ENCODE results near the gene PAQR6. TPM values are rescaled to one million over a fixed set of nuclear protein-coding genes. Genes with fewer than 3 reads are reported as not detected.

Gene PAQR6
- total RNA-seq, 2 experiments from 2014 or later = 6.2 to 7.3 TPM

GRCh38 chr1:156244126-156244525, 3.7 kb downstream of the PAQR6 start:
- Mint-ChIP-seq H3K4me1 (peaks cover 18% of the 10 kb centered on the region), H3K27ac (no peak overlapping the region), H3K9me3 (no peaks in the 10 kb centered on the region), H3K36me3 (ENCODE audit: low read depth) (peaks cover 10% of the 10 kb centered on the region), H3K27me3 (no peaks in the 10 kb centered on the region), H3K4me3 (no peak overlapping the region)
- DNase-seq = no peak
- CTCF ChIA-PET = interaction anchor here (1.1 to 4.7 kb wide), 4 partner anchors 16 to 99 kb away, joined by 3 to 21 read pairs (median 5); no protein-coding TSS in a partner anchor
- POLR2A ChIA-PET = no interaction called here

DNA sequence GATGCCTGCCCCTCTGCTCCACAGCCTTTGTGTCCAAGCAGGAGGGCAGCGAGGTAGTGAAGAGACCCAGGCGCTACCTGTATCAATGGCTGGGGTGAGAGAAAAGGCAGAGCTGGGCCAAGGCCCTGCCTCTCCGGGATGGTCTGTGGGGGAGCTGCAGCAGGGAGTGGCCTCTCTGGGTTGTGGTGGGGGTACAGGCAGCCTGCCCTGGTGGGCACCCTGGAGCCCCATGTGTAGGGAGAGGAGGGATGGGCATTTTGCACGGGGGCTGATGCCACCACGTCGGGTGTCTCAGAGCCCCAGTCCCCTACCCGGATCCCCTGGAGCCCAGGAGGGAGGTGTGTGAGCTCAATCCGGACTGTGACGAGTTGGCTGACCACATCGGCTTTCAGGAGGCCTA, 5.1 kb downstream of the PAQR6 start:
- Mint-ChIP-seq H3K27ac (no peak overlapping the region), H3K4me3 (no peak overlapping the region), H3K27me3 (no peaks in the 10 kb centered on the region), H3K9me3 (no peaks in the 10 kb centered on the region), H3K36me3 (ENCODE audit: low read depth) (peaks cover 18% of the 10 kb centered on the region), H3K4me1 (peaks cover 18% of the 10 kb centered on the region)
- CTCF ChIA-PET = interaction anchor here (1.0 to 2.1 kb wide), 3 partner anchors 10 to 97 kb away, joined by 4 to 7 read pairs (median 7); no protein-coding TSS in a partner anchor
- no peak for DNase-seq
- POLR2A ChIA-PET = no interaction called here

GRCh38 chr1:156241926-156242325, 5.9 kb downstream of the PAQR6 start, which contains the start of gene BGLAP:
Gene BGLAP, plus strand, starts transcription at chr1:156242184. Its CDS starts 48 bp downstream, at chr1:156242232.
- ChIA-PET CTCF (interaction anchor here (0.5 to 1.2 kb wide), 2 partner anchors 9 to 95 kb away, joined by 4 to 7 read pairs; no protein-coding TSS in a partner anchor), POLR2A (no interaction called here)
- H3K36me3 Mint-ChIP-seq (ENCODE audit: low read depth) = peaks cover 22% of the 10 kb centered on the region
- H3K4me1 Mint-ChIP-seq = peaks cover 18% of the 10 kb centered on the region
- H3K27ac Mint-ChIP-seq = no peak within 1 kb of the TSS
- H3K9me3 Mint-ChIP-seq = no peaks in the 10 kb centered on the region
- no peak for DNase-seq
- H3K4me3 Mint-ChIP-seq = no peak within 1 kb of the TSS
- no peaks in the 10 kb centered on the region for H3K27me3 Mint-ChIP-seq

GRCh38 chr1:156241311-156241811, 6.5 kb downstream of the PAQR6 start:
- Mint-ChIP-seq H3K27ac (no peak overlapping the region), H3K4me3 (no peak overlapping the region), H3K4me1 (peaks cover 17% of the 10 kb centered on the region), H3K9me3 (no peaks in the 10 kb centered on the region), H3K27me3 (no peaks in the 10 kb centered on the region), H3K36me3 (ENCODE audit: low read depth) (peaks cover 26% of the 10 kb centered on the region)
- CTCF ChIA-PET = interaction anchor here (0.6 to 1.2 kb wide), 2 partner anchors 8 to 17 kb away, joined by 3 to 7 read pairs; no protein-coding TSS in a partner anchor
- POLR2A ChIA-PET = interaction anchor here (0.6 kb wide), 1 partner anchor 9 kb away, joined by 4 read pairs; no protein-coding TSS in a partner anchor
- no peak for DNase-seq

DNA sequence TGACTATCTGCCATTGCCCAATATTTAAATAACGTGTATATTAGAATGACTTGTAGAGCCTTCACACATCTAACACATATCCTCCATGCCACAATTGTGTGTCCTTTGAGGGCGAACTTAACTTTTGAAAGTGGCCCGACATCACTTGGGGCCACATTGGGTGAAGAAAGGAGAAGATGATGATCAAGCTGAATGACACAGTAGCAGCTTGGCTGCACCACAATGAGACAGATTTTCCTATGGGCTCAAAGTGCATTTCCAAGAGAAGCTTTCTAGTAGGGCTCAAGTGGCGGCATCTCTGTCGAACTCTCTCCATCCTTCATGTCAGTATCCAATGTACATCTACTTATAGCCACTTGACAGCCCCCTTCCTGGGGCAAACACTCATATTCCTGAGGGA, 9.6 kb downstream of the PAQR6 start:
- Mint-ChIP-seq H3K27me3 (no peaks in the 10 kb centered on the region), H3K9me3 (no peaks in the 10 kb centered on the region), H3K4me1 (no peaks in the 10 kb centered on the region), H3K27ac (no peak overlapping the region), H3K36me3 (ENCODE audit: low read depth) (peaks cover 35% of the 10 kb centered on the region), H3K4me3 (no peak overlapping the region)
- ChIA-PET POLR2A (no interaction called here), CTCF (interaction anchor here (0.9 to 1.8 kb wide), 4 partner anchors 13 to 15 kb away, joined by 3 to 6 read pairs (median 5); no protein-coding TSS in a partner anchor)
- no peak for DNase-seq

- H3K4me3 Mint-ChIP-seq = no peak overlapping the region
- POLR2A ChIA-PET = no interaction called here
- H3K36me3 Mint-ChIP-seq (ENCODE audit: low read depth) = peaks cover 35% of the 10 kb centered on the region
- H3K27ac Mint-ChIP-seq = no peak overlapping the region
- H3K27me3 Mint-ChIP-seq = no peaks in the 10 kb centered on the region
- no peaks in the 10 kb centered on the region for H3K9me3 Mint-ChIP-seq
- DNase-seq = no peak
- H3K4me1 Mint-ChIP-seq = no peaks in the 10 kb centered on the region
- CTCF ChIA-PET = interaction anchor here (0.9 to 1.5 kb wide), 2 partner anchors 38 to 83 kb away, joined by 3 to 4 read pairs; no protein-coding TSS in a partner anchor
These were observed 11.7 kb downstream of the PAQR6 start for GRCh38 chr1:156236164-156236563.

- Mint-ChIP-seq H3K27ac (no peak overlapping the region), H3K4me1 (peaks cover 3% of the 10 kb centered on the region), H3K36me3 (ENCODE audit: low read depth) (peaks cover 30% of the 10 kb centered on the region), H3K27me3 (no peaks in the 10 kb centered on the region), H3K4me3 (no peak overlapping the region), H3K9me3 (no peaks in the 10 kb centered on the region)
- DNase-seq = no peak
- ChIA-PET POLR2A (no interaction called here), CTCF (interaction anchor here (0.7 to 2.9 kb wide), 9 partner anchors 8 to 143 kb away, joined by 3 to 15 read pairs (median 3); partner anchors contain the start of genes BGLAP and PAQR6)
These were observed 14.3 kb downstream of the PAQR6 start for GRCh38 chr1:156233426-156234127.

DNA sequence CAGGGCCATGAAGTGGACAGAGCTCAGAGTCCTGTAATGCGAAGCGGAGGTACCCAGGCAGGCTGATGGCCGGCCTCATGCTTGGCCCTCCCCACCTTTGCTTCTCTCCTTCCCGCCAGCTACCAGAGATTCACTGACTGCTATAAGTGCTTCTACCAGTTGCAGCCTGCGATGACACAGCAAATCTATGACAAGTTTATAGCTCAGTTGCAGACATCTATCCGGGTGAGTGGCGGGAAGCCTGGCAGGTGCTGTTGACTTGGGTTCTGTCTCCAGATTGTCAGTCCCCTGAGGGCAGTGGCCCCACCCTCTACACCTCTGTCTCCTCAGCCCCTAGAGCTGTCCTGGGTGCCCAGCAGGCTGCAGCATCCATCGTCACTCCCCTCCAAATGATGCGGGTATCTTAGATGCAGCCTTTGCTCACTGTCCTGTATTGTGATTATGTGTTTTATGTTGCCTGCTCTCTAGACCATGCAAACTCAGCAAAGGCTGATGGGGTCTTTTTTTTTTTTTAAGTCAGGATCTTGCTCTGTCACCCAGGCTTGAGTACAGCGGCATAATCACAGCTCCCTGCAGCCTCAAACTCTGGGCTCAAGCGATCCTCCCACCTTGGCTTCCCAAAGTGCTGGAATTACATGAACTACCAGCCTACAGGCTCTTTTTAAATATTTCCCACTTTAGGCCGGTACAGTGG, 15.5 kb downstream of the PAQR6 start:
- no peak for DNase-seq
- CTCF ChIA-PET = interaction anchor here (0.8 to 2.9 kb wide), 8 partner anchors 7 to 141 kb away, joined by 3 to 15 read pairs (median 4); partner anchors contain the start of gene BGLAP
- H3K36me3 Mint-ChIP-seq (ENCODE audit: low read depth) = peaks cover 25% of the 10 kb centered on the region

GRCh38 chr1:156230473-156230837, 17.4 kb downstream of the PAQR6 start:
- CTCF ChIA-PET = interaction anchor here (1.3 to 1.8 kb wide), 2 partner anchors 16 to 88 kb away, joined by 5 to 8 read pairs; no protein-coding TSS in a partner anchor
- no peak for DNase-seq
- H3K36me3 Mint-ChIP-seq (ENCODE audit: low read depth) = peaks cover 20% of the 10 kb centered on the region
- POLR2A ChIA-PET = no interaction called here
- H3K27ac Mint-ChIP-seq = no peak overlapping the region
- peaks cover 17% of the 10 kb centered on the region for H3K4me1 Mint-ChIP-seq
- no peaks in the 10 kb centered on the region for H3K9me3 Mint-ChIP-seq
- H3K27me3 Mint-ChIP-seq = no peaks in the 10 kb centered on the region
- H3K4me3 Mint-ChIP-seq = no peak overlapping the region

More for the DNA sequence above, 15.5 kb downstream of the PAQR6 start:
- Mint-ChIP-seq H3K4me1 (peaks cover 6% of the 10 kb centered on the region), H3K27me3 (no peaks in the 10 kb centered on the region), H3K9me3 (no peaks in the 10 kb centered on the region), H3K27ac (peak overlapping the region; percentile 54), H3K4me3 (no peak overlapping the region)
- POLR2A ChIA-PET = interaction anchor here (0.5 to 0.6 kb wide), 2 partner anchors 9 to 78 kb away, joined by 3 to 4 read pairs; no protein-coding TSS in a partner anchor

DNA sequence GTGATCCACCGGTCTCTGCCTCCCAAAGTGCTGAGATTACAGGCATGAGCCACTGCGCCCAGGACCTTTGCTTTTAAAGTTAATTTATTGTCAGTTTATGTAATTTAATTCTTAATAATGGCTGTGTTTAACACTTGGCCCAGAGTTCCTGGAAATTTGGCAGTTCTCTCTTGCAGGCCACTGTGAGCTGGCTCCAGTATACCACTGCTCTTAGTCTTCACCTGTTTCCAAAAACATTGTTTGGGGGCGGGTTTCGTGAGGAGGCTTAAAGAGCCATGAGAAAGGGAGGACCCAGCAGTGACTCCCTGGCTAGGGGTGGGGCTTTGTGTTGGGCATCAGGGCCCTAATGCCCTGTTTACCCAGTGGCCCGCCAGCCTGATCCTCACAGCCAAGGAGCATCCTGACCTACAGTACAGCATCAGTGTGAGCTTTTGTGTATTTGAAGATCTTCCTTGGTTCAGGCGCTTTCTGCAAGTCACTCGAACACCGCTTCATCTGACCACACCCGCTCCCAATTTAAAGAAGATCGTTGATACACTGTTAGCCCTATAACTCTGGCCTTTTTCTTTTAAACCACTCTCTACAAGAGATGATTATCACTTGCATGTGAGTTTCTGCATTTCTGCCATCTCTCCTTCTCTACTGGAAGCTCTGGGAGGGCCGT, 17.9 kb downstream of the PAQR6 start:
- no peak for DNase-seq
- Mint-ChIP-seq H3K4me1 (peaks cover 20% of the 10 kb centered on the region), H3K4me3 (no peak overlapping the region), H3K9me3 (no peaks in the 10 kb centered on the region), H3K36me3 (ENCODE audit: low read depth) (peaks cover 22% of the 10 kb centered on the region), H3K27me3 (no peaks in the 10 kb centered on the region), H3K27ac (no peak overlapping the region)
- CTCF ChIA-PET = interaction anchor here (1.0 to 1.8 kb wide), 7 partner anchors 16 to 102 kb away, joined by 3 to 8 read pairs (median 4); no protein-coding TSS in a partner anchor
- POLR2A ChIA-PET = no interaction called here

GRCh38 chr1:156228501-156228900, 19.4 kb downstream of the PAQR6 start:
- no peak for DNase-seq
- Mint-ChIP-seq H3K27ac (peak overlapping the region; percentile 57), H3K4me1 (peaks cover 24% of the 10 kb centered on the region), H3K27me3 (no peaks in the 10 kb centered on the region), H3K36me3 (ENCODE audit: low read depth) (peaks cover 22% of the 10 kb centered on the region), H3K4me3 (no peak overlapping the region), H3K9me3 (no peaks in the 10 kb centered on the region)
- ChIA-PET CTCF (interaction anchor here (1.1 to 1.7 kb wide), 5 partner anchors 16 to 100 kb away, joined by 3 to 8 read pairs (median 4); no protein-coding TSS in a partner anchor), POLR2A (no interaction called here)

DNA sequence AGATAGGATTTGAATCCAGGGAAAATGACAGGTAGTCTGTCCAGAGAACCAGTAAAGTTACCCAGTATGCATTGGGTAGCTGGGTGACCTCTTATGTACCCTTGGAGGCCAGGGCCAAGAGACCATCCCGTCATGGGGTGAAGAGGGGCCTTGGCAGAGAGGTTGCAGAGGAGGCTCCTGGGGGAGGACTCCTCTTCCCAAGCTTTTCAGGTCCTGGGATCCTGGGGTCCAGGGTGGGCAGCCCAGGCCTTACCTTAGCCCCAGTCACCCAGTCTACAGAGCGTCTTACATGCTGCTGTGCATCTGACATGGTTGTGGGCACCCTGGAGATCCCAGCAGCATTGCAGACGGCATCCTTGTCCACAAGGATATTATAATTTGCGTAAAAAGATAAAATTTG, 21.1 kb downstream of the PAQR6 start:
- H3K4me3 Mint-ChIP-seq = no peak overlapping the region
- ChIA-PET CTCF (interaction anchor here (0.7 to 4.4 kb wide), 12 partner anchors 13 to 130 kb away, joined by 3 to 42 read pairs (median 13); partner anchors contain the start of genes PMF1 and SEMA4A), POLR2A (no interaction called here)

More for the DNA sequence above, 21.1 kb downstream of the PAQR6 start:
- Mint-ChIP-seq H3K27ac (peak overlapping the region; percentile 76), H3K9me3 (no peaks in the 10 kb centered on the region), H3K36me3 (ENCODE audit: low read depth) (peaks cover 35% of the 10 kb centered on the region), H3K4me1 (peaks cover 41% of the 10 kb centered on the region), H3K27me3 (no peaks in the 10 kb centered on the region)
- DNase-seq = no peak
